Hepatocyte (in vitro differentiated cells): ENCODE measurements around the gene HCRT. TPM values are rescaled to one million over a fixed set of nuclear protein-coding genes. Genes with fewer than 3 reads are reported as not detected.

Experiments used
- DNase-seq: peaks from one replicate; pipeline ENCODE4 v3.0.0-alpha.2; 2016; ENCODE audit warnings: low spot score
- H2AFZ ChIP-seq: fragments of 200-600 bp; sonication (generic); 2 replicates; pipeline ENCODE4 v1.6.0; 2016; ENCODE audit warnings: antibody characterized with exemption, mild to moderate bottlenecking
- H3K27ac ChIP-seq: fragments of 200-600 bp; sonication (generic); 2 replicates; pipeline ENCODE4 v1.5.1; 2016; ENCODE audit warnings: mild to moderate bottlenecking
- H3K27me3 ChIP-seq: fragments of 200-600 bp; sonication (generic); 2 replicates; pipeline ENCODE4 v1.6.1; 2016
- H3K36me3 ChIP-seq: fragments of 200-600 bp; sonication (generic); replicated peaks from 2 replicates; pipeline ENCODE4 v1.5.1; 2016; ENCODE audit warnings: low read depth; ENCODE audit not compliant: insufficient read depth
- H3K4me1 ChIP-seq: fragments of 200-600 bp; sonication (generic); 2 replicates; pipeline ENCODE4 v1.5.1; 2016; ENCODE audit warnings: mild to moderate bottlenecking, moderate library complexity; ENCODE audit not compliant: insufficient read depth
- H3K4me2 ChIP-seq: fragments of 200-600 bp; sonication (generic); 2 replicates; pipeline ENCODE4 v1.6.0; 2016
- H3K4me3 ChIP-seq: fragments of 200-600 bp; sonication (generic); 2 replicates; pipeline ENCODE4 v1.5.1; 2016; ENCODE audit warnings: mild to moderate bottlenecking
- H3K79me2 ChIP-seq: fragments of 200-600 bp; sonication (generic); 2 replicates; pipeline ENCODE4 v1.6.0; 2017; ENCODE audit warnings: mild to moderate bottlenecking
- H3K9me2 ChIP-seq: fragments of 200-600 bp; sonication (generic); replicated peaks from 2 replicates; pipeline ENCODE4 v1.6.0; 2017; ENCODE audit warnings: mild to moderate bottlenecking; ENCODE audit not compliant: insufficient read depth
- H3K9me3 ChIP-seq: fragments of 200-600 bp; sonication (generic); 2 replicates; pipeline ENCODE4 v1.5.1; 2016; ENCODE audit warnings: low read depth, mild to moderate bottlenecking
- H4K20me1 ChIP-seq: fragments of 200-600 bp; sonication (generic); 2 replicates; pipeline ENCODE4 v1.6.0; 2016; ENCODE audit warnings: mild to moderate bottlenecking; ENCODE audit not compliant: insufficient read depth, poor library complexity, severe bottlenecking
- EZH2 ChIP-seq: fragments of 200-600 bp; sonication (generic); IDR thresholded peaks from 2 replicates; pipeline ENCODE4 v1.6.1; 2016; ENCODE audit warnings: antibody characterized with exemption, mild to moderate bottlenecking, borderline replicate concordance
- EZH2phosphoT487 ChIP-seq: fragments of 200-600 bp; sonication (generic); IDR thresholded peaks from one replicate; pipeline ENCODE4 v1.6.1; 2018; ENCODE audit warnings: antibody characterized with exemption, mild to moderate bottlenecking, low read depth, moderate library complexity; ENCODE audit not compliant: unreplicated experiment, severe bottlenecking
- WGBS: methylation state at CpG from one replicate; pipeline ENCODE4 v1.1.6; 2016; ENCODE audit warnings: low lambda C conversion rate; ENCODE audit errors: missing lambda C conversion rate; 5-methylcytosine and 5-hydroxymethylcytosine counted together
- polyA plus RNA-seq: library from polyadenylated mRNA; unstranded; fragments of >200 nt; fragmentation: Nextera tagmentation; extraction: Ambion mirVana; gene quantifications from 2 replicates; pipeline ENCODE4 v1.2.1, GENCODE V29; 2016
- total RNA-seq: library from RNA; depleted of rRNA; stranded (reverse); fragments of >200 nt; gene quantifications from 2 replicates; pipeline ENCODE4 v1.2.3, GENCODE V29; 2014
- TF ChIP-seq, protein P1 (sequence below): fragments of 200-600 bp; sonication (generic); IDR thresholded peaks from 2 replicates; pipeline ENCODE4 v1.5.1; 2016; ENCODE audit warnings: antibody characterized with exemption, mild to moderate bottlenecking; ENCODE audit not compliant: poor library complexity

Gene HCRT
- total and polyA plus RNA-seq, 2 experiments from 2014 or later, result not detected

DNA sequence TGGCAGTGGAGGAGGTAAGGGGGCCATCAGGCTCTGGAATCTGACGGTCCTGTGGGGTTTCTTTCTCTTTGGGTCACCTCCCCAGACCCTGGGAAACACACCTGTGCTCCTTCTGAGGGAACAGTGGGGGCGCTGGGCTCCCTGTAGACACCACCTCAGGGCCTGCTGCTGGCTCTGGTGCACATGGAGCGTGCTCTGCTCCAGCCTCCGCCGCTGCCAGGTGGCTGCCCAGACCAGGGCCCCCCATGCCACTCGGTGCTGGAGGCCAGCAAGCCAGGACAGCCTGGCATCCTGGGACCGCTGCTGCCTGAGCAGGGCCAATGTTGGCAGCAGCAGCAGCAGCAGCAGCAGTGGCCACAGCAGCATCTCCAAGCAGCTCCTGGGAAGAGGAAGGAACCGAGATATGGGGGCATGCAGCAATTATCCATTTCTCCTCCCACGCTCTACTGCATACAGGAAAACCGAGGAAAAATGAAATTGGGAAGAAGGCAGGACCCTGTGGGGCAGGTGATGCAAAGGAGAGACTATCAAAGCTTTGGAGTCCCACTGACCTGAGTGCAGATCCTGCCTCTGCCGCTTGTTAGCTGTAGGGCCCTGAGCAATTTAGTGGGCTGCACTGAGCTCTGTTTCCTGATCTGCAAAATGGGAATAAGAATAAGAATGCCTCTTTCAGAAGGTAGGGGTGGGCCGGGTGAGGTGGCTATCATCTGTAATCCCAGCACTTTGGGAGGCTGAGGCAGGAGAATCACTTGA is 8.1 kb upstream of the HCRT start:
- 92% methylated on average over 11 of the region's 12 CpGs for WGBS
- no peak overlapping the region for H3K27ac ChIP-seq
- H3K4me3 ChIP-seq, result no peak overlapping the region
- peak overlapping the region; percentile 79 for H3K4me2 ChIP-seq
- H3K9me3 ChIP-seq, result no peaks in the 10 kb centered on the region
- no peaks in the 10 kb centered on the region for H3K27me3 ChIP-seq
- H2AFZ ChIP-seq, result peak overlapping the region; percentile 86
- H4K20me1 ChIP-seq, result no peaks in the 10 kb centered on the region
- no peak for DNase-seq
- no peaks in the 10 kb centered on the region for H3K36me3 ChIP-seq
- H3K4me1 ChIP-seq, result no peaks in the 10 kb centered on the region
- H3K79me2 ChIP-seq, result no peaks in the 10 kb centered on the region
- no peaks in the 10 kb centered on the region for H3K9me2 ChIP-seq
- TF ChIP-seq EZH2phosphoT487 (no peak), EZH2 (no peak)
- TF ChIP-seq, protein P1, sequence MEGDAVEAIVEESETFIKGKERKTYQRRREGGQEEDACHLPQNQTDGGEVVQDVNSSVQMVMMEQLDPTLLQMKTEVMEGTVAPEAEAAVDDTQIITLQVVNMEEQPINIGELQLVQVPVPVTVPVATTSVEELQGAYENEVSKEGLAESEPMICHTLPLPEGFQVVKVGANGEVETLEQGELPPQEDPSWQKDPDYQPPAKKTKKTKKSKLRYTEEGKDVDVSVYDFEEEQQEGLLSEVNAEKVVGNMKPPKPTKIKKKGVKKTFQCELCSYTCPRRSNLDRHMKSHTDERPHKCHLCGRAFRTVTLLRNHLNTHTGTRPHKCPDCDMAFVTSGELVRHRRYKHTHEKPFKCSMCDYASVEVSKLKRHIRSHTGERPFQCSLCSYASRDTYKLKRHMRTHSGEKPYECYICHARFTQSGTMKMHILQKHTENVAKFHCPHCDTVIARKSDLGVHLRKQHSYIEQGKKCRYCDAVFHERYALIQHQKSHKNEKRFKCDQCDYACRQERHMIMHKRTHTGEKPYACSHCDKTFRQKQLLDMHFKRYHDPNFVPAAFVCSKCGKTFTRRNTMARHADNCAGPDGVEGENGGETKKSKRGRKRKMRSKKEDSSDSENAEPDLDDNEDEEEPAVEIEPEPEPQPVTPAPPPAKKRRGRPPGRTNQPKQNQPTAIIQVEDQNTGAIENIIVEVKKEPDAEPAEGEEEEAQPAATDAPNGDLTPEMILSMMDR, result no peak

DNA sequence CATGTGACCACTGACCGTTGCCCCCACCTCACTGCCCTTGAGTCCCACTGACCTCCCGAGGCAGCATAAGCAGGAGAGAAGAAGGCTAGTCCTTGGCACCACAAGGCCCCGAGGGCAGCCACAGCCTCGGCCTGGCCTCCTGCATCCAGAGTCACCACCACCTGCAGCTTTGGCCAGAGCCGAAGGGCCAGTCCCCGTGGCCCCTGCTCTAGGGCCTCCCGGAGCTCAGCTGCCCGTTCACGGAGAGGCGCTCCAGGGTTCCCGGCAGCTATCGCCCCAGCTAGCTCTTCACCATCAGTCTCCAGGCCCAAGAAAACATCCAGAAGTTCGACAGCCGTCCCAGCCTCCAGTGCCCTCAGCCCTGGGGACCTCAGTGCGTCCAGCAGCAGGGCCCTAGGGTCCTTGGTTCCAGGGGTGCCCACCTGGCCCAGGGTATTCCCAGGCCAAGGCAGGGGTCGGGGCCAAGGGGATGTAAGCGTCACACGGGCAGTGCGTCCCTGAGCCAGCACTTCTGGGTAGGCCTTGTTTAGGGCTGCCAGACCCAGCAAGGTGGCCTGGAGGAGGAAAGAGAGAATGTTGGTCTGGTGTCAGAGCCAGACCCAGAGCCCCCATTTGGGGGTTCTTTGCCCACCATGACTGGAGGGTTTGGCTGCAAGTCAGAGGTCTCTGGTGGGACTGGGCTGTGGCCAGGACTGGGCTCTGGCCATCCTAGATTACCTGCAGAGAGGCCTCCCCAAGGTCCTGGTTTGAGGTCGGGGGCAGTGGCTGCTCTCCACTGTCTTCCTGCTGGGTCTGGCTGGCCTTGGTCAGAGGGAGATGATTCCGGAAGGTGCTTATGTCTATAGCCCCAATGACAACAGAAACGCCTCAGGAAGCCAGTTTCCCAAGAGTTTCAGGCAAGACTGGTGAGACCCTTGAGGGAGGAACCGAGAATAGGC is 7.2 kb upstream of the HCRT start:
- Histone ChIP-seq H4K20me1 (no peaks in the 10 kb centered on the region), H3K79me2 (no peaks in the 10 kb centered on the region), H3K27ac (no peak overlapping the region), H3K4me1 (no peaks in the 10 kb centered on the region), H2AFZ (no peak overlapping the region), H3K27me3 (no peaks in the 10 kb centered on the region), H3K36me3 (no peaks in the 10 kb centered on the region), H3K4me2 (no peak overlapping the region), H3K9me3 (no peaks in the 10 kb centered on the region), H3K9me2 (no peaks in the 10 kb centered on the region), H3K4me3 (no peak overlapping the region)
- DNase-seq, result no peak
- TF ChIP-seq, protein P1, result no peak
- no peak for TF ChIP-seq EZH2
- TF ChIP-seq EZH2phosphoT487, result no peak
- WGBS, result 90% methylated on average over 21 of the region's 23 CpGs

DNA sequence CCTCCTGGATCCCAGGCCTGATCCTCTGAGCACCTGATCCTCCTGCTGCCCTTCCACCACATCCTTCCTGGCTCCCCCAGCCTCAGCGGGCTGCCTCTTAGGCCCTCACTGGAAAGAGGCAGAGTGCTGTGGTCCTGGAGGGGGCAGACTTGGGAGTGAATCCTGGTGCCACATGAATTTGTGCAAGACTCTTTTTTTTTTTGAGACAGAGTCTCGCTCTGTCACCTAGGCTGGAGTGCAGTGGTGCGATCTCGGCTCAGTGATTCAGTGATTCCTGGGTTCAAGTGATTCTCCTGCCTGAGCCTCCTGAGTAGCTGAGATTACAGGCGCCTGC is 6.0 kb upstream of the HCRT start:
- H3K27me3 ChIP-seq, result no peaks in the 10 kb centered on the region
- H3K36me3 ChIP-seq, result no peaks in the 10 kb centered on the region
- no peaks in the 10 kb centered on the region for H3K9me2 ChIP-seq
- H3K4me1 ChIP-seq, result no peaks in the 10 kb centered on the region
- no peaks in the 10 kb centered on the region for H3K9me3 ChIP-seq
- H3K79me2 ChIP-seq, result no peaks in the 10 kb centered on the region
- H3K4me2 ChIP-seq, result no peak overlapping the region
- no peak for DNase-seq
- H3K27ac ChIP-seq, result no peak overlapping the region
- TF ChIP-seq, protein P1, result no peak
- no peak for TF ChIP-seq EZH2
- no peaks in the 10 kb centered on the region for H4K20me1 ChIP-seq
- no peak overlapping the region for H3K4me3 ChIP-seq
- H2AFZ ChIP-seq, result no peak overlapping the region
- WGBS, result 95% methylated on average over 5 of the region's 5 CpGs
